CD4-positive, alpha-beta T cell treated with Interleukin-15 for 4 hours (primary cell): ENCODE results near the gene WDR59.
"Not testable (repeated sequence)": the region's sequence is repeated elsewhere in the genome, so short reads cannot be mapped to it uniquely, and the experiment has no call there.

Source experiments
- DNase-seq: peaks from one replicate; pipeline ENCODE4 v3.0.0-alpha.2; 2020; ENCODE audit warnings: low spot score

WDR59 gene

DNA sequence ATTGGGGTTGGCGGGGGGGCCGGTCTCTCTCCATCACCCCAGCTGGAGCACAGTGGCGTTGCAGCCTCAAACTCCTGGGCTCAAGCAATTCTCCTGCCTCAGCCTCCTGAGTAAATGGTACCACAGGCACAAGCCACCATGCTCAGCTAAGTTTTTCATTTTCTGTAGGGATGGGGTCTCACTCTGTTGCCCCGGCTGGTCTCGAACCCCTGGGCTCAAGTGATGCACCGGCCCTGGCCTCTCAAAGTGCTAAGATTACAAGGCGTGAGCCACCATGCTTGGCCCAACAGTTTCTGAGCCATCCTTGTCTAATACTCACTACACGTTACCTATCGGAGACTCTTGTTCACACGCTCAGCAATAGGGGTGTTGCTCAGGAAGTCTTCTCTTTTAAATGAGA lies 11.6 kb downstream of the WDR59 start:
- DNase-seq: no peak

DNA sequence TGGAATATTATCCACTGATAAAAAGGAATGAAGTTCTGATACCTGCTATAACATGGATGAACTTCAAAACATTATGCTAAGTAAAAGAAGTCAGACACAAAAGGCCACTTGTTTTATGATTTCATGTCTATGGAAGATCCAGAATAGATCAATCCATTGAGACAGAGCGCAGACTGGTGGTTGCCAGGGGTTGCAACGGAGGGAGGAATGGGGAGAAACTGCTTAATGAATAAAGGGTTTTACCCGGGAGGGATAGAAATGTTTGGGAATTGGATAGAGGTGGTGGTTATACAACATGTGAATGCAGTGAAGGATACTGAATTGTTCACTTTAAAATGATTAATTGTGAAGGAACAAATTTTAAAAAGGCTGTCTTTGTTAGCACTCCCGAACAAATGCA lies 30.2 kb downstream of the WDR59 start:
- DNase-seq: no peak

DNA sequence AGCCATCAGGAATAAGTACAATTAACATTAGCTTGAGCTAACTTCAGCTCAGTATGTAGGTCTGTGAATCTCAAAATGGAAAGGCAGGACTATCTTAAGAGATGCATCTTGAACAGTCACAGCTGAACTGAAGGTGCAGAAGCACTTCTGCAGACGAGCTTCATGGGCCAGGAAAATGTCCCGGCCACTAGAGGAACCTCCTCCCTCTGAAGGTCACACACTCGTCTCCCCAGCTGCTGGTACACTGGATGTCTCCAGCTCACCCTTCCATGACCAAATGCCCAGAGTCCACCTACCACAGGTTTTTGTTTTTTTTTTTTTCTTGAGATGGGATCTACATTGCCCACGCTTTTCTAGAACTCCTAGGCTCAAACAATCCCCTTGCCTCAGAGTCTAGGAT lies 33.2 kb downstream of the WDR59 start:
- no peak for DNase-seq

DNA sequence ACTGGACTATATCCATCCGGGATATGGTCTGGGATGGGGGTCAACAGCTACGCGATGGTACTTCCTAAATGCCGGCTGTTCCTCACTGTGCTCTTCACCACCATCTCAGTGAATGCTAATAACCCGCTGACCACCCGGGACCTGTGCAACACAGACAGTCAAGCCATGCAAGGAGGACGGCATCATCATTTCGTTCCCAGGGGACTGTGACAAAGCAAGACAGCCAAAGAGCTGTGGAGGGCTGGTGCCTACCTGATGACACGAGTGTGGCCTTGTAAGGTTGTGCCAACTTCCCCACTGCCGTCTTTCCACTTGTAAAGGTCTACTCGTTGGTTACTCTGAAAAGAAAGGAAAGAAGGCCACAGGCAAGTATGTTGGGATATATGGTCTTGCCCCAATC lies 33.7 kb downstream of the WDR59 start:
- no peak for DNase-seq

DNA sequence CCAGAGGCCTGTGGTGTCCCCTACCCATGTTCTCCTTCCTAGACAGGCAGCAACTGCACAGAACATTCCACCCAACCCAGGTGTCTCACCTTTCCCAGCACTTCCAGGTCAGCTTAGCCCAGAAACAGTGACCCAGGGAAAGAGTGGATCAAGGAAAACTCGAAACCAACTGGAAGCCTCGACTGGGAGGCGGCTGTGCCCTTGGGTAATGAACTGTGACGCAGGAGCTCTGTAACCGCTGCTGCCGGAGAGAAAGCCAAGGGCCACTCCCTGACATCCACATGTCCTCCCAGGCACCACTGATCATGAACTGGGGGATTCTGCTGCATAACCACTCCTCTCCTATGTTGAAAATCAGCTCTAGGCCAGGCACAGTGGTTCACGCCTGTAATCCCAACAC lies 34.4 kb downstream of the WDR59 start:
- no peak for DNase-seq

DNA sequence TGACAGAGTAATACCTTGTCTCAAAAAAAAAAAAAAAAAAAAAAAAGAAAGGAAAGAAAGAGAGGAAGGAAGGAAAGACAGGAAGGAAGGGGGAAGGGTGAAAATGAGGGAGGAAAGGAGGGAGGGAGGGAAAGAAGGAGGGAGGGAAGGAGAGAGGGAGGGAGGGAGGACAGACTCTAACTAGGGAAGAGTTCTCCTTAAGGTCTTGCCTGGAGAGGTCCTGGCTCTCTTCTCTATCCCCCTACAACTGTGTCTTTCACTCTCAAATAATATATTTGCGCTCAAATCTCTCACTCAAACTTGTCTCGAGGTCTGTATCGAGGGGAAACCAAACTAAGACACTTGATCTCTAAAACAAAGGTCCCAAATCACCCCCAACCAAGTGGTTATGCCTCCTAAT lies 35.6 kb downstream of the WDR59 start:
- no peak for DNase-seq

DNA sequence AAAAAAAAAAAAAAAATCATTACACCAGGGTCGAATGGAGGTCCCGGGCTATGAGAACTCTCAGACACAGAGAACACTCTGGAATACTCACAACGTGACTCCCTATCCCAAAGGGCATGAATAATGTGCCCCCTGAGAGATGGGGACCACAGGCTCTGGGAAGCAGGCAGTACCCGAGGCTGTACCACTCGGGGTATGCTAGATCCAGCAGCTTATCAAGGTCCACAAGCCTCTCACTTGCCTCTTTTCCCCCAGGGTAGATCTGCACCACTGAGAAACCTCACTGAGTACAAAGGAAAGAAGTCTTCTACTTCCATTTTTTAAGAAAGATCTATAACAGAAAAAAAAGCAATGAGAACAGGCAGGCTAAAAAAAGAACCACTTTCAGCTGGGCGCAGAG lies 40.5 kb downstream of the WDR59 start:
- DNase-seq: no peak

DNA sequence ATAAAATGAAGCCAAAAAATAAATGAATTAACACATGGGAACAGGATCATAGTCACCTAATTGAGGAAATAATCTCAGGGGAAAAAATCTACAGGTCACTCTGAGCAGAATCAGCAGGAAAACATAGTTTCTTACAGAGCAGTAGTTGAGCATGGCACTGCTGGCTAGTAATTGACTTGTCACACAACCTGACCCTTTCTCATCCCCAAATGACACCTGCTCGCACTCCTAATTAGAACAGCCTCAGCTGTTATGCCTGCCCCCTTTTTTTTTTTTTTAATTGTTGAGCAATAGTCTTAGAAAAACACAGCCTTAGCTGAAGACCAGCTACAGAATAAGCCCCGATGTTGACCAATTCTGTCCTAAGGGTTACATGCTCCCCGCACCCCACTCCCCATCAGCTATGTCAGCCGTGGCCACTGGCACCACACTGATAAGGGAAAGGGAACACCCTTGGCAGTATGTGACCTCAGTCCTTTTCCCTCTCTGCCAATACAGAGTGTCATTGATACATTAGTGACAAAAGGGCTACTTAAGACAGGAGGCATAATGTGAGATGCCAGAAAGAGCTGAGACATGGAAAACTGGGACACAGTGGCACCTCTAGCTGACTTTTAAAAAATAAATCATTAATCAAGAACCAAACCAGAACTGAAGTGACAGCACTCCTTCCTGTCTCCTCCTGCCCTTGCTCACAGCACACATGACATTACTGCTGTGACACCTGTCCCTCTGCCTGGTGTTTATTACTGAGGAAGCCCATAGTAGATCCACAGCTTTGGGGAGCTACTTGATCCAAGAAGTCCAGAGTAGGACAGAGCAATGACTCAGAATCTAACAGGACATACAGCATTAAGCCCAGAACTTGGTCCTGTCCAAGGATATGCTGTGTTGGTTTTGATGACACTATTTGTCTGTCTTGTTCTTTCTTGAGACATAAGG lies 41.7 kb downstream of the WDR59 start:
- no peak for DNase-seq

DNA sequence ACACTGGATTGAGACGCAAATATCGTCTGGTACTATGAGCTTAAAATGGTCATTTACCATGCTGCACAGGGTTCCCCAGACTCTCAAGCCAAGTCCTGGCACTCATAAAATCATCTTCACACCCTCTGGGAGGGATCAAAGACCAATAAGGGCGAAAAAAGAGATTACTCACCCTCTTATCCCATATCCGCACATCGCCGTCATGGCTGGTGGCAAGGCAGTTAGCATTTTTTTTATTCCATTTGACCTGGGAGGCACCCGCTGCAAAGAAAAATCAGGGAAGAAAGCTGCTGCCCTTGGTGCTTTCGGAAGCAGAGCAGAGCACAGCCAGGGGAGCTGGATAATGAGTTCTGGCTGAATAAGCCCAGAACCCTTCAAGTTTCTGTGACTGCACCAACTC lies 42.4 kb downstream of the WDR59 start:
- DNase-seq: no peak

DNA sequence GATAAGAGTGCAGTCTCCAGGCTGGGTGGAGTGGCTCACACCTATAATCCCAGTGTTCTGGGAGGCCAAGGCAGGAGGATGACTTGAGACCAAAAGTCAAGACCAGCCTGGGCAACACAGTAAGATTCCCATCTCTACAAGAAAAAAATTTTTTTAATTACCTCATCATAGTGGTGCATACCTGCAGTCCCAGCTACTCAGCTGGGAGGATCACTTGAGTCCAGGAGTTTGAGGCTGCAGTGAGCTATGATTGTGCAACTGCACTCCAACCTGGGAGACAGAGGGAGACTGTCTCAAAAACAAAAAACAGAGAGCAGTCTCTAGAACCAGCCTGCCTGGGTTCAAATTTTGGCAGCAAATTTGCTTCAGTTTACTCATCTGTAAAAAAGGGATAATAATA lies 45.2 kb downstream of the WDR59 start:
- DNase-seq: no peak

DNA sequence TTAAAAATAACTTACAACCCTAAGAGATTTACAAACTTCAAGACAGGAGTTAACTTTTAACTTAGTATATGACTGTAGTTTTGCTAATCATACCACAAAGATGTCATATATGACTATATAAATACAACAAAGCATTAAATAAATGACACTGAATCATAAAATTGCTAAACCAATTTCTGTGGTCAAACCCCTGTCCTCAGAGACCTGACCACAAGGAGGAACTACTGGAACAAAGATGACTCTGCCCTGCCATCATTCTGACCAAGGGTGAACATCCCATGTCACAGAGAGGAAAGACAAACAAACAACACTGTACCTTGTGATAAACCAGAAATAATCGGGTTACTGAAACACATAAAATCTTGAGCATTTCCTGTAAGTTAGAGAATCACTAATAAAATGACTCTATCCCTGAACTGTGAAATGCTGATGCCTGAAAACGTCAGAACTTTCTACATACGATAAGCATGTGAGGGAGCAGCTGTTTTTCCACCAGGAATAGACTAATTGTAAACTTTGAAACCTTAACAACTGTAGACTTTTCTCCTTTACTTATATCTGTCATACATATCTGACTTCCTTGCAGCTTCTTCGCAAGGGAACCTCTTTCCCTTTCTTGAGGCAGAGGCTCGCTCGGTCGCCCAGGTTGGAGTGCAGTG lies 47.9 kb downstream of the WDR59 start:
- DNase-seq: peak; percentile 1

DNA sequence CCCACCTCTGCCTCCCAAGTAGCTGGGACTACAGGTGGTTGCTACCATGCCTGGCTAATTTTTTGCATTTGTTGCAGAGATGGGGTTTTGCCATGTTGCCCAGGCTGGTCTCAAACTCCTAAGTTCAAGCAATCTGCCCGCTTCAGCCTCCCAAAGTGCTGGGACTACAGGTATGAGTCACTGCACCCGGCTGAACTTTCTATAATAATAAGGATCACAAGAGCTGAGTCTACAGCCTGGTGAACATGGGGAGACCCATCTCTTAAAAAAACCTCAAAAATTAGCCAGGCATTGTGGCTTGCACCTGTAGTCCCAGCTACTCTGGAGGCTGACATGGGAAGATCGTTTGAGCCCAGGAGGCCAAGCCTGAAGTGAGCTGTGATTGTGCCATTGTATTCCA lies 53.5 kb downstream of the WDR59 start:
- no peak for DNase-seq

DNA sequence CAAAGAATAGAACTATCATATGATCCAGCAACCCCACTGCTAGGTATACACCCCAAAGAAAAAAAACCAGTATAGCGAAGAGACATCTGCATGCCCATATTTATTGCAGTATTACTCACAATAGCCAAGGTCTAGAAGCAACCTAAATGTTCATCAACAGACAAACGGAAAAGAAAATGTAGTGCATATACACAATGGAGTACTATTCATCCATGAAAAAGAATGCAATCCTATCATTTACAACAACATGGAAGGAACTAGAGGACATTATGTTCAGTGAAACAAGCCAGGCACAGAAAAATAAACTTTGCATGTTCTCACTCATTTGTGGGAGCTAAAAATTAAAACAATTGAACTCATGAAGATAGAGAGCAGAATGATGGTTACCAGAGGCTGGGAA lies 55.3 kb downstream of the WDR59 start:
- no peak for DNase-seq

DNA sequence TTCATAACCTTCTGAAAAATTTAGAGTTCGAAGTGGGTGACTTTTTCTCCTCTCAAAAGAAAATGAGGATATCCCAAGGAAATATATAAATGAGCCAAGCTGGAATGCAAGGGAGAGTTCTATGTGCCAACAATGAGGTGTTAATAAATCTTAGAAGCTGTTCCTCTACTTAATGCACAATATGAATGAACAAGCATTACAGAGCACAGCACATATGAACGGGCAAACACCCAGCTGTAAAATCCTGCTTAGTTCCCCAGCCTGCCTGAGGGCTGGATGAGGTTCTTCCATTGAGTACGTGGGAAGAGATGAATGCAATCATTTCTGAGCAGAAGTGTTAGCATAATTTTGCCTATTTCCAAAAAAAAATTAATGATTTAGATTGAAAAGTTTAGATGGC lies 58.1 kb downstream of the WDR59 start:
- DNase-seq: no peak

DNA sequence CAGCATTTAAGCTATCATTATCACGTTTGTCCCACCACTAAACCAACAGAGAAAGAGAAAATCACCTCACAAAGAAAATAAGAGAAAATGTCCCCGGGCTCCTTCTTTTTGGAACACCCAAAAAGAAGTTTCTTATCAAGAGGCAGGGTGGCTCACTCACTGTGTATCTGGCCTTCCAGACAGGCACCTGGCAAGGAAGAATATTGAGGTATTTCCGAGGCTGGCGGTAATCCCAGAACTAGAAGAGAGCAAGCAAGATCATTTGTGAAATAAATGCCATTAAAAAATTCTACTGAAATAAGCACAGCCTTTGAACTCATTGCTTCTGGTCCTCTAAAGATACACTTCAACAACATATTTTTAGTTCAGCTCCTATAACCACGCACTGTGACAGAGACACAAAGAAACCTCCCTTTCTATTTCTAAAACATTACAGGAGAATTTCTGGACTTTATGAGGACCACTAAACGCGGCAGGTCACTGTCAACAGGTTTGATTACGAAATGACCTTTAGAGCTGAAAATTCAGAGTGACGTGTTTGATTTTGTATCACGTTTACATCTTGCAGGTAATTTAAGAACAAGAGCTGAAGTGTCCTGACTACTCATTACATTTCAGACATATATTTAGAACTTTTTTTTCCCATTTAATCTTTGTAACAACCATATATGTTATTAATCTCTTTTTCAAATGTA lies 61.0 kb downstream of the WDR59 start:
- no peak for DNase-seq

DNA sequence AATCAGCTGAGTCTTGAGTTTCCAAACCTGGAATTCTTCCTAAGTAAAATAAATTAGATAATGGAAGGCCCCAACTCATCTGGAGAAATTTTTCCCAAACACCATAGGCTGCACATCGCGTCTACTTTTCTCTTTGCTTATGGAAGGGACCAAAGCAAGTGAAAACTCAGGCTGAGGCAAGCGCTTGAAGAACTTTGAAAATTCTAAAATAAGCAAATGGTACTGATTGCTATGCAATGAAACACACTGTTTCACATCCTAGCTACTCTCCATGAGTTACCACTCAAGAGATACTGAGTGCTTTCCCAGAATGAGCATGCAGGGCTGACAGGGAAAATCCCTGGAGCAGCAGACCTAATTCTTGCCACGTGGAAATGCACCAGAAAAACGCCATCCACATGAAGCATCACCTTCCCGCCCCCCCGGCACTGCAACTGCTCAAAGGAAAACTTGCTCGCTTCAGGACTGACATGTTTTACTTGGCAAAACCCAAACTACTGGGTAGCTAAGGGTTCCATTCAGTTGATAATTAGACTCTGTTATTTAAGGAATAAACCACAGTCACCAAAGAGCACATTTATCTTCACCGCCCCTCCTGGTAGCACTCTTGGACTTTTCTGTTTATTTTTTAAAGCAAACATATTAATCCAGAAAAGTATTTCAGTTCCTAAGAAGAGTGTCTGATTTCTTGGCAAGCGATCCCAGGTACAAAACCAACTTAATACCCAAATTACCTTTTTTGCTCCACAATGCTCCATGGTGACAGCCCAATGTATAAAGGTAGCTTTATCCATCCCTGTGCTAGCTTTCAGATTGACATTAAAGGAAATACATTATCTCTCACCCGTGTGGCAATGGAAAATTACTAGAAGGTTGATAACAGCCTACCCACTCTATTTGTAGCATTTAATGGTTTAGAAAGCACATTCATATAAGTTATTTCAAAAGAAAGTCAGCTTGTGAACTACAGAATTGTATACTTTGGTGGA lies 62.5 kb downstream of the WDR59 start:
- DNase-seq: no peak

DNA sequence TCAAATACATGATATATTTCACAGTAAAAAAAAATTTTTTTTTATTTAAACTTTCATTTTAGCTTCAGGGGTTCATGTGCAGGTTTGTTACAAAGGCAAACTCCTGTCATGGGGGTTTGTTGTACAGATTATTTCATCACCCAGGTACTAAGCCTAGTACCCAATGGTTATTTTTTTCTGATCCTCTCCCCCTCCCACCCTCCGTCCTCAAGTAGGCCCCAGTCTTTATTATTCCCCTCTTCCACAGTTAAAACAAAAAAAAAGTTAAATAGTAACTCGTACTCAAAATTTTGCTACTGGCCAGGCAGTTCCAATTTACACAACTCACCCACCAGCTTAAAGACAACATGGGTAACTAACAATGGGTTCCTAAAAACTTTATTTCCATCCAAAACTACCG lies 63.9 kb downstream of the WDR59 start:
- DNase-seq: no peak

DNA sequence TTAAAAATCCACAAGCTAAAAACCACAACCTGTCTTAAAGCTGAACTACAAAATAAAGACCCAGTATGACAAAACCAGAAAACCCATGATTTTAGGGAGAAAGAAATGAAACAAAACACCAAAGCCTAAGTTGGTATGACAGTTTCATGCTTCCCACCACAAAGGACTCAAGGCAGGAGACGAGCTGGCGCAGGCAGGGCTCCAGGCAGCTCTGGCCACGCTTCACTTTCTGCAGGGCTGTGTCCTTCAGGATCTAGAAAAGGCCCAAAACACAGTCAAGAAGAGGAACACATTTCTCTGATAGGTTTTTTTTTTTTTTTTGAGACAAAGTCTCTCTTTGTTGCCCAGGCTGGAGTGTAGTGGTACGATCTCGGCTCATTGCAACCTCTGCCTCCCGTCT lies 75.3 kb downstream of the WDR59 start:
- no peak for DNase-seq

DNA sequence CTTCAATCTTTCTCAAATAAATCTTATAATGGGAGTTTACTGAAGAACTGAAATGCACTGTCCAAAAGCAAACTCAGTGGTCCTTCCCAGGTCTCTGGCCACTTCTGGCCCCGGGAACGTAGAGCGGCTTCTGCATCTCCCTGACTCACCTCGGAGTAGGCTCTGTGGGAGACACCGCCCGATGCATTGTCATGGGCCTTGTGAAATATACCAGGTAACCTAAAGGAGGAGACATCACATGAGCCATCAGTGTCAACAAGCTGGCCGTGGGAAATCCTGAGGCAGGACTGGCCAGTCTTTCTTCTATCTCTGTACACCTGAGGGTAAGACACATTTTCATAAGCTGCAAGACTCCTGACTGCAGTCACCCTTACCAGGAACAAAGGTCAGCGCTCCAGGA lies 76.2 kb downstream of the WDR59 start:
- DNase-seq: not testable (repeated sequence)

DNA sequence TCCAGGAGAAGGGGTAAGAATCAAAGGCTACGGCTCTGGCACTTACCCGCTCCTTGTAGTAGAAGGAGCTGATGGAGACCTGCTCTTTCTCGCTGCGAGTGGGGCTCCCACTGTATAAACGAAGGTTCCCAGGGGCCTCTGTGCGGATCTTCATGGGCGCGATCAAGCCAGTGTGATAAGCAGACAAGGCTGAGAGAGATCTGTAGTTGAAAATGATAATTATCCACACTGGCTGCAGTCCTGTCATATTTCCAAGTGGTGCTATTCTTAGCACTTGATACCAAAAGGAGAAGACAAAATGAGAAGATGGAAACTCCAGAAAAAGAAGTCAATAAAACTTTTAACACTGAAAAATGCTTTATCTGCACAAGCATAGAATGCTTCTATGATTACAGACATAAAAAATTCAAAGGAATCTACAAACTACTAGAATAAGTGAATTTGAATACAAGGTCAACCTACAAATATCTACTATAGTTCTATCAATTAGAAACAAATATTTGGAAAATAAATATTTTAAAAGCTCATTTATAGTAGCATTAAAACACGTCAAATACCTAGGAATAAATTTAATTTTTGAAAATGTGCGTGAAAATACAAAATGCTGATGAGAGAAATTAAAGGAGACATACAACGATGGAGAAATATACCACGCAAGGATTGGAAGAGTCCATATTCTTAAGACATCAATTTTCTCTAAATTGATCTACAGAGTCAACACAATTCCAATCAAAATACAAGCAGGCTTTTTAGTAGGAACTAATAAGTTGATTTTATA lies 80.8 kb downstream of the WDR59 start:
- no peak for DNase-seq

DNA sequence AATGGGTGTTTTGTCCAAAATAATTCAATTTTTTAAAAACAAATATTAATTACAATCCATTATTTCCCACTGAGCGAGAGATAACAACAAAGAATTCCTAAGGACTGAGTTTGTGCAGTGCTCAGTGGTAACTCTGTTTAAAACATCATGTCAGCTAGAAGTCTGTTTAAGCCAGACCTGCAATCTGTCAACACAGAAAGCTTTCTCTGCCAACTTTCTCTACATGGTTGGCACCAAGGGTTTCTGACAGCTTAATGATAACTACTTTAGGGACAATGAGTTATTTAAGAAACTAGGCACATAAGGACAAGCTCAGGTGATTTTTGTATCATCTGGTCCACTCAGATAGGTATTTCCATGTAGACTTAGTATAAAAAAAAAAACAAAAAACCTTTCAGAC lies 81.8 kb downstream of the WDR59 start:
- no peak for DNase-seq
